GM23338 (cell line): Measurements from ENCODE around the gene SLC4A4. TPM values are rescaled to one million over a fixed set of nuclear protein-coding genes. Genes with fewer than 3 reads are reported as not detected.

Experiments used
- ATAC-seq: fragments of 200-7000 bp; cut with Tn5 transposase; 3 replicates; pipeline ENCODE4 v1.9.1; 2020
- DNase-seq: peaks from one replicate; pipeline ENCODE4 v3.0.0-alpha.2; 2015; ENCODE audit warnings: low spot score
- H2AFZ ChIP-seq: fragments of 200-600 bp; sonication (generic); 2 replicates; pipeline ENCODE4 v1.8.0; 2016; ENCODE audit warnings: antibody characterized with exemption, mild to moderate bottlenecking, moderate library complexity
- H3F3A ChIP-seq: fragments of 200-600 bp; sonication (generic); replicated peaks from 2 replicates; pipeline ENCODE4 v1.8.0; 2017; ENCODE audit warnings: antibody characterized with exemption, mixed run types, low read depth
- H3K27ac ChIP-seq: fragments of 200-600 bp; sonication (generic); 2 replicates; pipeline ENCODE4 v1.6.1; 2016; ENCODE audit warnings: low read depth
- H3K27me3 ChIP-seq: fragments of 200-600 bp; sonication (generic); 2 replicates; pipeline ENCODE4 v1.8.0; 2016; ENCODE audit warnings: mild to moderate bottlenecking, mixed run types, moderate library complexity; ENCODE audit not compliant: insufficient read depth
- H3K36me3 ChIP-seq: fragments of 200-600 bp; sonication (generic); 2 replicates; pipeline ENCODE4 v1.8.0; 2016; ENCODE audit warnings: mild to moderate bottlenecking; ENCODE audit not compliant: insufficient read depth
- H3K4me1 ChIP-seq: fragments of 200-600 bp; sonication (generic); 2 replicates; pipeline ENCODE4 v1.8.0; 2016; ENCODE audit warnings: mild to moderate bottlenecking, moderate library complexity; ENCODE audit not compliant: insufficient read depth
- H3K4me2 ChIP-seq: fragments of 200-600 bp; sonication (generic); 2 replicates; pipeline ENCODE4 v1.7.1; 2017; ENCODE audit warnings: mixed run types
- H3K4me3 ChIP-seq: fragments of 200-600 bp; sonication (generic); 2 replicates; pipeline ENCODE4 v1.6.1; 2016; ENCODE audit warnings: mixed run types
- H3K79me2 ChIP-seq: fragments of 200-600 bp; sonication (generic); replicated peaks from 2 replicates; pipeline ENCODE4 v1.8.0; 2017; ENCODE audit warnings: mild to moderate bottlenecking; ENCODE audit not compliant: insufficient read depth
- H3K9me2 ChIP-seq: fragments of 200-600 bp; sonication (generic); 2 replicates; pipeline ENCODE4 v1.8.0; 2017; ENCODE audit not compliant: insufficient read depth
- H4K20me1 ChIP-seq: fragments of 200-600 bp; sonication (generic); replicated peaks from 2 replicates; pipeline ENCODE4 v1.8.0; 2017; ENCODE audit warnings: mild to moderate bottlenecking; ENCODE audit not compliant: insufficient read depth
- H3K27ac Mint-ChIP-seq: 2 replicates; pipeline ENCODE4 v1.8.0; 2020; ENCODE audit warnings: inconsistent platforms, mild to moderate bottlenecking, moderate library complexity, mixed read lengths
- H3K27me3 Mint-ChIP-seq: 3 replicates; pipeline ENCODE4 v1.8.0; 2022; ENCODE audit warnings: low read depth, mild to moderate bottlenecking, moderate library complexity, mixed read lengths, inconsistent platforms; ENCODE audit not compliant: insufficient read depth, poor library complexity
- H3K36me3 Mint-ChIP-seq: 3 replicates; pipeline ENCODE4 v1.8.0; 2021; ENCODE audit warnings: low read depth, mild to moderate bottlenecking, inconsistent platforms, moderate library complexity, mixed read lengths
- H3K4me1 Mint-ChIP-seq: 3 replicates; pipeline ENCODE4 v1.8.0; 2020; ENCODE audit warnings: mild to moderate bottlenecking, inconsistent platforms, mixed read lengths
- H3K4me3 Mint-ChIP-seq: 3 replicates; pipeline ENCODE4 v1.8.0; 2021; ENCODE audit warnings: moderate library complexity, mild to moderate bottlenecking, inconsistent platforms, mixed read lengths
- H3K9me3 Mint-ChIP-seq: 3 replicates; pipeline ENCODE4 v1.8.0; 2020; ENCODE audit warnings: moderate library complexity, mild to moderate bottlenecking, inconsistent platforms, mixed read lengths
- CREB1 ChIP-seq: fragments of 250-450 bp; sonication (Bioruptor Pico); IDR thresholded peaks from 2 replicates; pipeline ENCODE4 v1.5.0; 2020; ENCODE audit warnings: low read depth, mild to moderate bottlenecking, moderate library complexity
- EZH2 ChIP-seq: fragments of 200-600 bp; sonication (generic); IDR thresholded peaks from one replicate; pipeline ENCODE4 v1.8.0; 2017; ENCODE audit warnings: antibody characterized with exemption, mild to moderate bottlenecking, low read depth; ENCODE audit not compliant: unreplicated experiment
- EZH2phosphoT487 ChIP-seq: fragments of 200-600 bp; sonication (generic); IDR thresholded peaks from one replicate; pipeline ENCODE4 v1.8.1; 2018; ENCODE audit warnings: antibody characterized with exemption; ENCODE audit not compliant: unreplicated experiment
- JUNB ChIP-seq: IDR thresholded peaks from one replicate; pipeline ENCODE4 v1.6.1; 2016; ENCODE audit warnings: antibody characterized with exemption; ENCODE audit not compliant: unreplicated experiment
- NANOG ChIP-seq: IDR thresholded peaks from 2 replicates; pipeline ENCODE4 v1.6.1; 2016; ENCODE audit warnings: antibody characterized with exemption, borderline replicate concordance
- POLR2AphosphoS5 ChIP-seq: IDR thresholded peaks from 2 replicates; pipeline ENCODE4 v1.6.1; 2016; ENCODE audit warnings: antibody characterized with exemption, low read depth
- REST ChIP-seq: IDR thresholded peaks from one replicate; pipeline ENCODE4 v1.6.1; 2018; ENCODE audit warnings: antibody characterized with exemption; ENCODE audit not compliant: unreplicated experiment
- STAT1 ChIP-seq: IDR thresholded peaks from one replicate; pipeline ENCODE4 v1.6.1; 2016; ENCODE audit warnings: antibody characterized with exemption; ENCODE audit not compliant: unreplicated experiment
- ZNF114 ChIP-seq: fragments of 250-450 bp; sonication (Bioruptor Pico); IDR thresholded peaks from 2 replicates; pipeline ENCODE4 v1.5.0; 2020; ENCODE audit warnings: mild to moderate bottlenecking, moderate library complexity
- ZNF331 ChIP-seq: fragments of 250-450 bp; sonication (Bioruptor Pico); IDR thresholded peaks from 2 replicates; pipeline ENCODE4 v1.5.0; 2020; ENCODE audit warnings: low read depth, mild to moderate bottlenecking, moderate library complexity
- ZNF462 ChIP-seq: fragments of 250-450 bp; sonication (Bioruptor Pico); IDR thresholded peaks from 2 replicates; pipeline ENCODE4 v1.5.0; 2020; ENCODE audit warnings: mild to moderate bottlenecking, moderate library complexity
- polyA plus RNA-seq: library from polyadenylated mRNA; unstranded; fragments of >200 nt; fragmentation: Nextera tagmentation; extraction: Ambion mirVana; gene quantifications from 2 replicates; pipeline ENCODE4 v1.2.1, GENCODE V29; 2016
- total RNA-seq: library from RNA; depleted of rRNA; stranded (reverse); fragments of >200 nt; shearing (Covaris generic); gene quantifications from 2 replicates; pipeline ENCODE4 v1.2.3, GENCODE V29; 2014
- TF ChIP-seq, protein P1 (sequence below), 2 experiments: fragments of 200-600 bp in 1 of 2; sonication (generic) in 1 of 2; conservative IDR thresholded peaks; 2 replicates each; pipeline versions ENCODE4 v1.5.1 to v1.6.1; 2016 to 2017; ENCODE audit warnings: antibody characterized with exemption in 2 of 2, low read depth in 2 of 2, mild to moderate bottlenecking in 2 of 2, moderate library complexity in 1 of 2
- TF ChIP-seq, protein P2 (sequence below): IDR thresholded peaks from 2 replicates; pipeline ENCODE4 v1.6.1; 2016; ENCODE audit warnings: antibody characterized with exemption

SLC4A4 gene
- total and polyA plus RNA-seq, 2 experiments from 2014 or later: 1.0 to 1.5 TPM

- no peak for ATAC-seq
- no peak overlapping the region for H3K4me3 Mint-ChIP-seq
Observed at GRCh38 chr4:71426381-71427042, 87.7 kb downstream of the SLC4A4 start.

More at GRCh38 chr4:71426381-71427042, 87.7 kb downstream of the SLC4A4 start:
- no peaks in the 10 kb centered on the region for H3K4me1 Mint-ChIP-seq
- Histone ChIP-seq H4K20me1 (no peaks in the 10 kb centered on the region), H3K4me1 (no peaks in the 10 kb centered on the region), H3F3A (no peaks in the 10 kb centered on the region), H2AFZ (no peak overlapping the region), H3K4me3 (no peak overlapping the region), H3K9me2 (no peaks in the 10 kb centered on the region), H3K27me3 (no peaks in the 10 kb centered on the region), H3K36me3 (no peaks in the 10 kb centered on the region), H3K27ac (no peak overlapping the region), H3K79me2 (no peaks in the 10 kb centered on the region), H3K4me2 (no peak overlapping the region)
- TF ChIP-seq EZH2: no peak
- no peak for TF ChIP-seq REST
- no peak for TF ChIP-seq ZNF331 (CRISPR knock-in tag)
- TF ChIP-seq STAT1: no peak
- TF ChIP-seq ZNF114 (CRISPR knock-in tag): no peak
- TF ChIP-seq, protein P1, sequence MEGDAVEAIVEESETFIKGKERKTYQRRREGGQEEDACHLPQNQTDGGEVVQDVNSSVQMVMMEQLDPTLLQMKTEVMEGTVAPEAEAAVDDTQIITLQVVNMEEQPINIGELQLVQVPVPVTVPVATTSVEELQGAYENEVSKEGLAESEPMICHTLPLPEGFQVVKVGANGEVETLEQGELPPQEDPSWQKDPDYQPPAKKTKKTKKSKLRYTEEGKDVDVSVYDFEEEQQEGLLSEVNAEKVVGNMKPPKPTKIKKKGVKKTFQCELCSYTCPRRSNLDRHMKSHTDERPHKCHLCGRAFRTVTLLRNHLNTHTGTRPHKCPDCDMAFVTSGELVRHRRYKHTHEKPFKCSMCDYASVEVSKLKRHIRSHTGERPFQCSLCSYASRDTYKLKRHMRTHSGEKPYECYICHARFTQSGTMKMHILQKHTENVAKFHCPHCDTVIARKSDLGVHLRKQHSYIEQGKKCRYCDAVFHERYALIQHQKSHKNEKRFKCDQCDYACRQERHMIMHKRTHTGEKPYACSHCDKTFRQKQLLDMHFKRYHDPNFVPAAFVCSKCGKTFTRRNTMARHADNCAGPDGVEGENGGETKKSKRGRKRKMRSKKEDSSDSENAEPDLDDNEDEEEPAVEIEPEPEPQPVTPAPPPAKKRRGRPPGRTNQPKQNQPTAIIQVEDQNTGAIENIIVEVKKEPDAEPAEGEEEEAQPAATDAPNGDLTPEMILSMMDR (conservative IDR thresholded peaks at IDR 0.05; ENCODE audit: low read depth in 2 of 2): no peak
- TF ChIP-seq JUNB: no peak
- no peak for TF ChIP-seq EZH2phosphoT487
- TF ChIP-seq POLR2AphosphoS5: no peak
- TF ChIP-seq NANOG: no peak
- no peak for TF ChIP-seq CREB1 (CRISPR knock-in tag)
- TF ChIP-seq, protein P2, sequence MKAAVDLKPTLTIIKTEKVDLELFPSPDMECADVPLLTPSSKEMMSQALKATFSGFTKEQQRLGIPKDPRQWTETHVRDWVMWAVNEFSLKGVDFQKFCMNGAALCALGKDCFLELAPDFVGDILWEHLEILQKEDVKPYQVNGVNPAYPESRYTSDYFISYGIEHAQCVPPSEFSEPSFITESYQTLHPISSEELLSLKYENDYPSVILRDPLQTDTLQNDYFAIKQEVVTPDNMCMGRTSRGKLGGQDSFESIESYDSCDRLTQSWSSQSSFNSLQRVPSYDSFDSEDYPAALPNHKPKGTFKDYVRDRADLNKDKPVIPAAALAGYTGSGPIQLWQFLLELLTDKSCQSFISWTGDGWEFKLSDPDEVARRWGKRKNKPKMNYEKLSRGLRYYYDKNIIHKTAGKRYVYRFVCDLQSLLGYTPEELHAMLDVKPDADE: no peak
- TF ChIP-seq ZNF462 (CRISPR knock-in tag): no peak
- H3K9me3 Mint-ChIP-seq: peaks cover 12% of the 10 kb centered on the region
- H3K36me3 Mint-ChIP-seq: peaks cover 7% of the 10 kb centered on the region; the same call in 2 of the 3 replicates
- no peak for DNase-seq
- H3K27ac Mint-ChIP-seq: no peak overlapping the region
- H3K27me3 Mint-ChIP-seq: no peaks in the 10 kb centered on the region
